ENCODE measurements around the gene EIF4E.
"Not testable (repeated sequence)": the region's sequence is repeated elsewhere in the genome, so short reads cannot be mapped to it uniquely, and the experiment has no call there.

Gene EIF4E

GRCh38 chr4:98880884-98881283, 48.0 kb downstream of the EIF4E start:
- not testable (repeated sequence) for DNase-seq

GRCh38 chr4:98879515-98879914, 49.4 kb downstream of the EIF4E start:
- no peak for DNase-seq

GRCh38 chr4:98873059-98873458, 55.9 kb downstream of the EIF4E start:
- no peak for DNase-seq

- DNase-seq: not testable (repeated sequence)
These were observed 56.6 kb downstream of the EIF4E start for GRCh38 chr4:98872120-98872906.

- no peak for DNase-seq
These were observed 61.3 kb downstream of the EIF4E start for GRCh38 chr4:98867648-98868047.

GRCh38 chr4:98865059-98865458, 63.9 kb downstream of the EIF4E start:
- no peak for DNase-seq

GRCh38 chr4:98864560-98864959, 64.4 kb downstream of the EIF4E start:
- no peak for DNase-seq

GRCh38 chr4:98862371-98862770, 66.6 kb downstream of the EIF4E start:
- DNase-seq: no peak

- no peak for DNase-seq
These were observed 67.6 kb downstream of the EIF4E start for GRCh38 chr4:98861100-98861884.

- DNase-seq: no peak
These were observed 77.1 kb downstream of the EIF4E start for GRCh38 chr4:98851806-98852205.

- no peak for DNase-seq
These were observed 78.0 kb downstream of the EIF4E start for GRCh38 chr4:98850937-98851336.

- no peak for DNase-seq
These were observed 80.5 kb downstream of the EIF4E start for GRCh38 chr4:98848448-98848847.

GRCh38 chr4:98845960-98846359, 83.0 kb downstream of the EIF4E start:
- DNase-seq: no peak

GRCh38 chr4:98842917-98843316, 86.0 kb downstream of the EIF4E start:
- not testable (repeated sequence) for DNase-seq

GRCh38 chr4:98838977-98839618, 89.8 kb downstream of the EIF4E start:
- DNase-seq: no peak

GRCh38 chr4:98838531-98838930, 90.4 kb downstream of the EIF4E start:
- peak in 3 of 56 donors; percentile 5 to 25 (median 9) for DNase-seq

- DNase-seq: peak in 1 of 56 donors; percentile 37
These were observed 95.5 kb downstream of the EIF4E start for GRCh38 chr4:98833384-98833783.

- DNase-seq: not testable (repeated sequence)
These were observed 97.9 kb downstream of the EIF4E start for GRCh38 chr4:98831036-98831435.
